HUES6 (cell line): ENCODE measurements around the gene NCBP2.

ENCODE experiments used
- H3K27ac ChIP-seq: 2 replicates; pipeline ENCODE4 v1.7.0; 2013; ENCODE audit warnings: low read depth, mild to moderate bottlenecking, low read length, inconsistent platforms
- H3K27me3 ChIP-seq: 2 replicates; pipeline ENCODE4 v1.6.1; 2013; ENCODE audit warnings: low read length; ENCODE audit not compliant: control insufficient read depth, insufficient read depth
- H3K36me3 ChIP-seq: 2 replicates; pipeline ENCODE4 v1.6.1; 2013; ENCODE audit warnings: low read length; ENCODE audit not compliant: control insufficient read depth, insufficient read depth
- H3K4me1 ChIP-seq: 2 replicates; pipeline ENCODE4 v1.6.1; 2013; ENCODE audit warnings: low read length; ENCODE audit not compliant: control insufficient read depth, insufficient read depth
- H3K4me3 ChIP-seq: 2 replicates; pipeline ENCODE4 v1.5.1; 2013; ENCODE audit warnings: low read depth, low read length
- H3K9ac ChIP-seq: one replicate; pipeline ENCODE4 v1.6.1; 2013; ENCODE audit warnings: mild to moderate bottlenecking, low read length
- H3K9me3 ChIP-seq: 2 replicates; pipeline ENCODE4 v1.6.1; 2013; ENCODE audit warnings: low read depth, low read length; ENCODE audit not compliant: control insufficient read depth, insufficient read depth

The NCBP2 gene

GRCh38 chr3:196932600-196932999, 9.7 kb downstream of the NCBP2 start:
- Histone ChIP-seq H3K4me3 (no peak overlapping the region), H3K36me3 (peaks cover 85% of the 10 kb centered on the region)

GRCh38 chr3:196931828-196932587, 10.3 kb downstream of the NCBP2 start:
- Histone ChIP-seq H3K27me3 (no peaks in the 10 kb centered on the region), H3K27ac (no peak overlapping the region), H3K4me1 (peaks cover 8% of the 10 kb centered on the region; the same call in 1 of the 2 replicates), H3K4me3 (no peak overlapping the region), H3K9ac (no peak overlapping the region), H3K36me3 (peaks cover 79% of the 10 kb centered on the region), H3K9me3 (no peaks in the 10 kb centered on the region)

More at GRCh38 chr3:196932600-196932999, 9.7 kb downstream of the NCBP2 start:
- no peaks in the 10 kb centered on the region for H3K9me3 ChIP-seq
- H3K27ac ChIP-seq = no peak overlapping the region
- no peak overlapping the region for H3K9ac ChIP-seq
- peaks cover 6% of the 10 kb centered on the region; the same call in 1 of the 2 replicates for H3K4me1 ChIP-seq
- no peaks in the 10 kb centered on the region for H3K27me3 ChIP-seq

GRCh38 chr3:196931157-196931556, 11.2 kb downstream of the NCBP2 start:
- no peak overlapping the region for H3K9ac ChIP-seq
- no peaks in the 10 kb centered on the region for H3K9me3 ChIP-seq
- peaks cover 8% of the 10 kb centered on the region; the same call in 1 of the 2 replicates for H3K4me1 ChIP-seq
- H3K4me3 ChIP-seq = no peak overlapping the region
- H3K27ac ChIP-seq = no peak overlapping the region
- no peaks in the 10 kb centered on the region for H3K27me3 ChIP-seq
- peaks cover 70% of the 10 kb centered on the region for H3K36me3 ChIP-seq

GRCh38 chr3:196927571-196928453, 14.5 kb downstream of the NCBP2 start:
- H3K4me1 ChIP-seq = peaks cover 8% of the 10 kb centered on the region; the same call in 1 of the 2 replicates

GRCh38 chr3:196920733-196921132, 21.6 kb downstream of the NCBP2 start:
- H3K4me1 ChIP-seq = no peaks in the 10 kb centered on the region
- no peak overlapping the region for H3K27ac ChIP-seq
- no peaks in the 10 kb centered on the region for H3K9me3 ChIP-seq
- H3K27me3 ChIP-seq = no peaks in the 10 kb centered on the region
- H3K9ac ChIP-seq = no peak overlapping the region
- H3K36me3 ChIP-seq = peaks cover 12% of the 10 kb centered on the region
- H3K4me3 ChIP-seq = no peak overlapping the region

More at GRCh38 chr3:196927571-196928453, 14.5 kb downstream of the NCBP2 start:
- no peak overlapping the region for H3K9ac ChIP-seq
- H3K4me3 ChIP-seq = no peak overlapping the region
- H3K9me3 ChIP-seq = no peaks in the 10 kb centered on the region
- no peaks in the 10 kb centered on the region for H3K27me3 ChIP-seq
- H3K27ac ChIP-seq = 0 out of 2 replicates have a peak overlapping the region, but pooled peaks have one; percentile 9
- H3K36me3 ChIP-seq = peaks cover 44% of the 10 kb centered on the region

GRCh38 chr3:196918968-196919367, 23.4 kb downstream of the NCBP2 start:
- H3K27ac ChIP-seq = no peak overlapping the region
- H3K36me3 ChIP-seq = peaks cover 24% of the 10 kb centered on the region
- no peak overlapping the region for H3K9ac ChIP-seq
- H3K4me3 ChIP-seq = no peak overlapping the region
- no peaks in the 10 kb centered on the region for H3K9me3 ChIP-seq
- no peaks in the 10 kb centered on the region for H3K4me1 ChIP-seq
- H3K27me3 ChIP-seq = no peaks in the 10 kb centered on the region

- Histone ChIP-seq H3K9ac (no peak overlapping the region), H3K4me3 (no peak overlapping the region), H3K27ac (no peak overlapping the region), H3K4me1 (no peaks in the 10 kb centered on the region), H3K36me3 (peaks cover 17% of the 10 kb centered on the region), H3K27me3 (no peaks in the 10 kb centered on the region), H3K9me3 (no peaks in the 10 kb centered on the region)
Measured at GRCh38 chr3:196916995-196917394, 25.3 kb downstream of the NCBP2 start.

- H3K4me1 ChIP-seq = no peaks in the 10 kb centered on the region
- H3K36me3 ChIP-seq = peaks cover 17% of the 10 kb centered on the region
- no peaks in the 10 kb centered on the region for H3K27me3 ChIP-seq
- no peak overlapping the region for H3K9ac ChIP-seq
- no peak overlapping the region for H3K4me3 ChIP-seq
- H3K27ac ChIP-seq = no peak overlapping the region
- H3K9me3 ChIP-seq = no peaks in the 10 kb centered on the region
Measured at GRCh38 chr3:196916221-196916620, 26.1 kb downstream of the NCBP2 start.

GRCh38 chr3:196915375-196915774, 27.0 kb downstream of the NCBP2 start:
- Histone ChIP-seq H3K27me3 (no peaks in the 10 kb centered on the region), H3K9me3 (no peaks in the 10 kb centered on the region), H3K9ac (no peak overlapping the region), H3K27ac (no peak overlapping the region), H3K4me3 (no peak overlapping the region), H3K4me1 (no peaks in the 10 kb centered on the region), H3K36me3 (peaks cover 17% of the 10 kb centered on the region)

GRCh38 chr3:196914866-196915265, 27.5 kb downstream of the NCBP2 start:
- no peaks in the 10 kb centered on the region for H3K4me1 ChIP-seq
- no peak overlapping the region for H3K27ac ChIP-seq
- peaks cover 17% of the 10 kb centered on the region for H3K36me3 ChIP-seq
- H3K9ac ChIP-seq = no peak overlapping the region
- no peaks in the 10 kb centered on the region for H3K9me3 ChIP-seq
- H3K4me3 ChIP-seq = no peak overlapping the region
- H3K27me3 ChIP-seq = no peaks in the 10 kb centered on the region

- Histone ChIP-seq H3K27ac (no peak overlapping the region), H3K4me3 (no peak overlapping the region), H3K36me3 (peaks cover 71% of the 10 kb centered on the region), H3K9ac (no peak overlapping the region), H3K27me3 (no peaks in the 10 kb centered on the region), H3K9me3 (no peaks in the 10 kb centered on the region), H3K4me1 (no peaks in the 10 kb centered on the region)
Measured at GRCh38 chr3:196903740-196904139, 38.6 kb downstream of the NCBP2 start.
